H1 (cell line): ENCODE data around the gene OSTN. TPM values are rescaled to one million over a fixed set of nuclear protein-coding genes. Genes with fewer than 3 reads are reported as not detected.

ENCODE experiments used
- CTCF ChIA-PET: fragments of 300-600 bp; sonication (Branson Sonifier 250); formaldehyde crosslinking; loops from one replicate; lab custom pipeline; 2021; ENCODE audit not compliant: partially characterized antibody; lab: Charles Lee
- POLR2A ChIA-PET: fragments of 300-600 bp; sonication (Branson Sonifier 250); formaldehyde crosslinking; loops from one replicate; lab custom pipeline; 2021; ENCODE audit warnings: inconsistent platforms; ENCODE audit not compliant: partially characterized antibody; lab: Charles Lee
- DNase-seq, 2 experiments: peaks; one replicate each; pipeline versions ENCODE4 v3.0.0 to v3.0.0-alpha.2; 2010 to 2022; ENCODE audit warnings: low spot score in 2 of 2, low read depth in 1 of 2, mixed read lengths in 1 of 2
- FAIRE-seq: peaks from 2 replicates; lab custom pipeline; 2011; peaks lifted over from hg19 to GRCh38; lab: Jason Lieb, UNC
- H2AFZ ChIP-seq: 2 replicates; pipeline ENCODE4 v1.8.1; 2012; ENCODE audit warnings: low read length, inconsistent platforms
- H2AK5ac ChIP-seq: 2 replicates; pipeline ENCODE4 v1.6.1; 2013; ENCODE audit warnings: low read depth, low read length
- H2BK120ac ChIP-seq: replicated peaks from 2 replicates; pipeline ENCODE3; 2013; ENCODE audit warnings: low read depth, low read length, inconsistent platforms
- H2BK12ac ChIP-seq: 2 replicates; pipeline ENCODE4 v1.6.1; 2013; ENCODE audit warnings: low read depth, low read length
- H2BK15ac ChIP-seq: 2 replicates; pipeline ENCODE4 v1.6.1; 2013; ENCODE audit warnings: low read length
- H2BK20ac ChIP-seq: 2 replicates; pipeline ENCODE4 v1.6.1; 2013; ENCODE audit warnings: low read length
- H2BK5ac ChIP-seq: 2 replicates; pipeline ENCODE4 v1.6.1; 2013; ENCODE audit warnings: low read depth, low read length
- H3K14ac ChIP-seq: 2 replicates; pipeline ENCODE4 v1.6.1; 2013; ENCODE audit warnings: inconsistent platforms; ENCODE audit not compliant: insufficient read length
- H3K18ac ChIP-seq: 2 replicates; pipeline ENCODE4 v1.6.1; 2013; ENCODE audit warnings: low read length; ENCODE audit errors: extremely low read depth
- H3K23ac ChIP-seq: 2 replicates; pipeline ENCODE4 v1.6.1; 2013; ENCODE audit warnings: inconsistent platforms; ENCODE audit not compliant: insufficient read length
- H3K23me2 ChIP-seq: 2 replicates; pipeline ENCODE4 v1.6.1; 2013; ENCODE audit warnings: low read depth, low read length
- H3K27ac ChIP-seq: 2 replicates; pipeline ENCODE4 v1.6.1; 2011; ENCODE audit warnings: low read depth, low read length, inconsistent platforms
- H3K27me3 ChIP-seq, 4 experiments: replicated peaks in 1 of 4; 1 replicate in 1 of 4; 2 replicates in 3 of 4; pipeline versions ENCODE4 v1.6.1 to v1.8.1; 2011 to 2013; ENCODE audit warnings: low read length in 3 of 4, mild to moderate bottlenecking in 3 of 4, inconsistent platforms in 2 of 4, mixed read lengths in 2 of 4, moderate library complexity in 1 of 4; ENCODE audit not compliant: control insufficient read depth in 3 of 4, insufficient read depth in 3 of 4; ENCODE audit errors: extremely low read depth in 1 of 4
- H3K36me3 ChIP-seq, 4 experiments: 2 replicates each; pipeline versions ENCODE4 v1.6.1 to v1.8.1; 2011 to 2013; ENCODE audit warnings: mild to moderate bottlenecking in 4 of 4, low read length in 3 of 4, moderate library complexity in 2 of 4, control low read depth in 1 of 4, inconsistent platforms in 1 of 4; ENCODE audit not compliant: insufficient read depth in 4 of 4, control insufficient read depth in 2 of 4
- H3K4ac ChIP-seq: replicated peaks from 2 replicates; pipeline ENCODE3; 2013; ENCODE audit warnings: low read length, low read depth, mixed read lengths, inconsistent platforms; ENCODE audit not compliant: insufficient read length
- H3K4me1 ChIP-seq, 4 experiments: replicated peaks in 1 of 4; 1 replicate in 1 of 4; 2 replicates in 3 of 4; pipeline versions ENCODE4 v1.6.1 to v1.8.1; 2011 to 2013; ENCODE audit warnings: low read length in 3 of 4, inconsistent platforms in 2 of 4, mixed read lengths in 1 of 4; ENCODE audit not compliant: insufficient read depth in 4 of 4, control insufficient read depth in 3 of 4
- H3K4me2 ChIP-seq, 2 experiments: 2 replicates each; pipeline versions ENCODE4 v1.6.1 to v1.8.1; 2011 to 2013; ENCODE audit warnings: low read depth in 2 of 2, low read length in 2 of 2, control low read depth in 1 of 2, inconsistent platforms in 1 of 2, mild to moderate bottlenecking in 1 of 2; ENCODE audit not compliant: insufficient read depth in 1 of 2
- H3K4me3 ChIP-seq, 4 experiments: fragments of 200-600, 300-600 bp in 1 of 4; sonication (generic), shearing (Covaris generic), sonication (Bioruptor Twin) in 1 of 4; 2 replicates each; pipeline versions ENCODE4 v1.5.1 to v1.8.1; 2011 to 2016; ENCODE audit warnings: low read length in 4 of 4, low read depth in 3 of 4, control low read depth in 2 of 4, inconsistent platforms in 2 of 4, mild to moderate bottlenecking in 2 of 4, mixed read lengths in 1 of 4, moderate library complexity in 1 of 4; ENCODE audit not compliant: insufficient read depth in 2 of 4; ENCODE audit errors: extremely low read depth in 1 of 4
- H3K56ac ChIP-seq: replicated peaks from 2 replicates; pipeline ENCODE3; 2013; ENCODE audit warnings: low read depth, mild to moderate bottlenecking, mixed read lengths, low read length, inconsistent platforms; ENCODE audit not compliant: insufficient read length
- H3K79me1 ChIP-seq: 2 replicates; pipeline ENCODE4 v1.6.1; 2013; ENCODE audit warnings: low read depth, low read length, control low read depth
- H3K79me2 ChIP-seq, 2 experiments: 2 replicates each; pipeline versions ENCODE4 v1.6.1 to v1.8.1; 2012 to 2013; ENCODE audit warnings: low read length in 2 of 2, mild to moderate bottlenecking in 2 of 2, inconsistent platforms in 1 of 2; ENCODE audit not compliant: insufficient read depth in 2 of 2, control insufficient read depth in 1 of 2
- H3K9ac ChIP-seq, 4 experiments: replicated peaks in 1 of 4; 1 replicate in 1 of 4; 2 replicates in 3 of 4; pipeline versions ENCODE4 v1.6.1 to v1.8.1; 2011 to 2013; ENCODE audit warnings: low read depth in 3 of 4, low read length in 3 of 4, control low read depth in 2 of 4, mild to moderate bottlenecking in 2 of 4, moderate library complexity in 2 of 4, inconsistent platforms in 1 of 4; ENCODE audit errors: extremely low read depth in 1 of 4
- H3K9me3 ChIP-seq, 2 experiments: 2 replicates each; pipeline versions ENCODE4 v1.6.1 to v1.8.1; 2012 to 2013; ENCODE audit warnings: mild to moderate bottlenecking in 2 of 2, moderate library complexity in 2 of 2, control low read depth in 1 of 2, inconsistent platforms in 1 of 2, low read depth in 1 of 2, low read length in 1 of 2, mixed read lengths in 1 of 2; ENCODE audit not compliant: insufficient read depth in 2 of 2
- H4K20me1 ChIP-seq, 2 experiments: replicated peaks in 1 of 2; 2 replicates each; pipeline versions ENCODE3 to v1.8.1; 2011 to 2013; ENCODE audit warnings: inconsistent platforms in 2 of 2, low read length in 2 of 2, mild to moderate bottlenecking in 1 of 2; ENCODE audit not compliant: insufficient read depth in 2 of 2, control insufficient read depth in 1 of 2
- H4K5ac ChIP-seq: 2 replicates; pipeline ENCODE4 v1.6.1; 2013; ENCODE audit warnings: low read length, low read depth, mixed read lengths, inconsistent platforms; ENCODE audit not compliant: insufficient read length
- H4K8ac ChIP-seq: 2 replicates; pipeline ENCODE4 v1.8.0; 2013; ENCODE audit warnings: mild to moderate bottlenecking, moderate library complexity, low read length, inconsistent platforms; ENCODE audit not compliant: insufficient read depth; ENCODE audit errors: extremely low read depth
- H4K91ac ChIP-seq: replicated peaks from 2 replicates; pipeline ENCODE3; 2013; ENCODE audit warnings: low read length, mixed read lengths, inconsistent platforms; ENCODE audit not compliant: insufficient read length
- ASH2L ChIP-seq: fragments of 200-600, 300-600 bp; sonication (generic); IDR thresholded peaks from one replicate; pipeline ENCODE4 v1.7.1; 2017; ENCODE audit warnings: low read length
- CBX8 ChIP-seq: fragments of 300-800, 300-1000 bp; sonication (generic); IDR thresholded peaks from 2 replicates; pipeline ENCODE4 v1.7.1; 2016; ENCODE audit warnings: low read depth, low read length, borderline replicate concordance
- EGR1 ChIP-seq: IDR thresholded peaks from 2 replicates; pipeline ENCODE4 v1.6.1; 2011; ENCODE audit warnings: low read depth, low read length, borderline replicate concordance
- JUN ChIP-seq: IDR thresholded peaks from 2 replicates; pipeline ENCODE4 v1.6.1; 2011; ENCODE audit warnings: low read depth, mild to moderate bottlenecking, improper control_type of control experiment, low read length
- PHF8 ChIP-seq: fragments of 200-600 bp; sonication (generic); conservative IDR thresholded peaks from 2 replicates; pipeline ENCODE4 v1.7.1; 2012; ENCODE audit warnings: low read depth, mild to moderate bottlenecking, inconsistent platforms, low read length, moderate library complexity
- SIX5 ChIP-seq: IDR thresholded peaks from 2 replicates; pipeline ENCODE4 v1.6.1; 2011; ENCODE audit warnings: mild to moderate bottlenecking, low read depth, low read length
- SP1 ChIP-seq: IDR thresholded peaks from 2 replicates; pipeline ENCODE4 v1.6.1; 2011; ENCODE audit warnings: low read depth, low read length
- SUZ12 ChIP-seq: fragments of 200-600 bp; sonication (generic); IDR thresholded peaks from 2 replicates; pipeline ENCODE4 v1.6.1; 2012; ENCODE audit warnings: mild to moderate bottlenecking, inconsistent platforms, low read length, moderate library complexity, mixed read lengths
- TBP ChIP-seq: IDR thresholded peaks from 2 replicates; pipeline ENCODE4 v1.6.1; 2011; ENCODE audit warnings: low read depth, low read length, improper control_type of control experiment
- TCF12 ChIP-seq: IDR thresholded peaks from 2 replicates; pipeline ENCODE4 v1.6.1; 2011; ENCODE audit warnings: low read depth, mild to moderate bottlenecking, low read length
- ZNF274 ChIP-seq: IDR thresholded peaks from 2 replicates; pipeline ENCODE4 v1.7.0; 2012; ENCODE audit warnings: low read length, borderline replicate concordance; ENCODE audit errors: extremely low read depth
- WGBS, 2 experiments: shearing (Covaris generic) in 1 of 2; methylation state at CpG; one replicate each; pipeline versions ENCODE4 v1.1.6 to v1.1.7; 2013 to 2015; ENCODE audit warnings: low lambda C conversion rate in 2 of 2, mixed read lengths in 2 of 2, inconsistent platforms in 1 of 2, low coverage in 1 of 2, missing lambda C conversion rate in 1 of 2; ENCODE audit not compliant: insufficient replicate concordance in 2 of 2, insufficient coverage in 1 of 2, insufficient read length in 1 of 2; ENCODE audit errors: extremely low coverage in 1 of 2, missing lambda C conversion rate in 1 of 2; 5-methylcytosine and 5-hydroxymethylcytosine counted together
- polyA plus RNA-seq, 7 experiments: library from polyadenylated mRNA; depleted of rRNA in 3 of 7; stranded (reverse) in 5 of 7; unstranded in 2 of 7; fragments of >200 nt in 5 of 7; fragments of 200-250 nt in 2 of 7; gene quantifications; 1 replicate in 5 of 7; 2 replicates in 1 of 7; 4 replicates in 1 of 7; pipeline versions ENCODE4 v1.2.1 to v1.2.3, GENCODE V29; 2011 to 2013; ENCODE audit warnings: missing spikeins in 2 of 7, mixed read lengths in 2 of 7
- total RNA-seq: library from RNA; stranded (reverse); fragmentation: NEBNext Ultra II Directional; extraction: Animal tissue kit (Norgen Biotek cat#: 25700); gene quantifications from 2 replicates; pipeline ENCODE4 v1.2.1, GENCODE V29; 2021

OSTN gene
- total and polyA plus RNA-seq, 2 of the 8 experiments (the other 6 are each of a cell fraction or from before 2014, with no cell fraction given) = not detected

DNA sequence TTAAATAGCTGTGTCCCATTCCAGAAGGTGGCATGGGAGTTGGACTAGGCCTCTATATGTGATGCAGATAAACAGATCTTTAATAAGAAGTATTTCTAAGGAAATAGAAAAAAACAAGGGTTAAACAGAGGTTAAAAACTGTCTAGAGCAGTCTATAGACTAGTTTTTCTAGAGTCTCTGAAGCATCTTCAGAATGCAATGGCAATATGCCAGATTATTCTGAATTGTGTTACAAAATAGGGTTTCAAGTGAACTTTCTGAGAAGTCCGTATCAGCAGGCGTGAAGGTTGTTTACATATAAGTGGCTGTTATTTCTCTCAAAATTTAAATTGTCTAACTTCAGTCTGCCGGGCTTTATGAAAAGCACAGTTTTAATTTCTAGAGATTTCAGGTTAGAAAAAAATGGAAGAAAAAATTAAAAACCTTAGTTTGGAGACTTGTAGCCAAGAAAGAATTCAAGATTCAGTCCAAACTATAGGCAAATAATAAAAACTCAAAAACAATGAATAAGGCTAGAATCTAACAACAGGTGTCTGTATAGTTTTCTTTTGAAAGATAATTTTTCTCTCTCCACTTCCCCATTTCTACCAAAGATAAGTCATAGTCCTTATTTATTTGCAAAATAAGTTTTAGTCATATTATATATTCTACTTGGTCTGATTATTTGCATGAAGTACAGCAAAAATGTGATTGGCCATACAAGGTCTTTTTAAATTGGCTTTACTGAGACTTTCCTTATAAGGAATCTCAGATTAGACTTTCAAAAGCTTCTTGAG is 55.2 kb downstream of the OSTN start:
- H4K8ac ChIP-seq = no peak overlapping the region
- no peaks in the 10 kb centered on the region for H3K79me1 ChIP-seq
- H3K56ac ChIP-seq = no peak overlapping the region
- no peak overlapping the region for H3K4ac ChIP-seq
- no peak overlapping the region for H3K23ac ChIP-seq
- no peak overlapping the region for H3K9ac ChIP-seq
- no peak overlapping the region for H2AK5ac ChIP-seq
- H3K9me3 ChIP-seq = no peaks in the 10 kb centered on the region
- FAIRE-seq (no peak), DNase-seq (no peak)
- peaks cover 0 to 12% (median 8%) of the 10 kb centered on the region in 4 experiments; a peak in 3 of 7 replicates for H3K4me1 ChIP-seq
- H3K4me2 ChIP-seq = peak overlapping the region in 1 of 2 experiments; percentile 24; a peak in 1 of 4 replicates
- H2BK20ac ChIP-seq = no peak overlapping the region
- H3K4me3 ChIP-seq = peak overlapping the region in 1 of 4 experiments; percentile 37; a peak in 1 of 8 replicates
- H3K18ac ChIP-seq = no peak overlapping the region
- H2BK5ac ChIP-seq = no peak overlapping the region
- H3K23me2 ChIP-seq = no peaks in the 10 kb centered on the region
- H3K14ac ChIP-seq = no peak overlapping the region
- TF ChIP-seq ZNF274 = no peak
- TF ChIP-seq SP1 = no peak
- TF ChIP-seq PHF8 = no peak
- TF ChIP-seq SUZ12 = no peak
- TF ChIP-seq JUN = no peak
- TF ChIP-seq TBP = no peak
- no peak for TF ChIP-seq TCF12
- no peak for TF ChIP-seq EGR1
- TF ChIP-seq ASH2L = no peak
- TF ChIP-seq CBX8 = no peak
- no peak for TF ChIP-seq SIX5
- TF ChIP-seq, all 59 proteins: peak for 0
- Histone ChIP-seq H2BK120ac (no peak overlapping the region), H4K20me1 (no peaks in the 10 kb centered on the region), H4K91ac (no peak overlapping the region), H3K27ac (no peak overlapping the region), H2BK12ac (no peak overlapping the region), H3K36me3 (no peaks in the 10 kb centered on the region), H3K27me3 (no peaks in the 10 kb centered on the region), H3K79me2 (no peaks in the 10 kb centered on the region), H2AFZ (no peak overlapping the region), H4K5ac (no peak overlapping the region), H2BK15ac (no peak overlapping the region)
- POLR2A ChIA-PET = no interaction called here
- CTCF ChIA-PET = interaction anchor here (0.7 to 1.1 kb wide), 2 partner anchors 10 to 124 kb away, joined by 3 to 4 read pairs; no protein-coding TSS in a partner anchor
- WGBS, 2 experiments = 79% methylated on average over 3 of the region's 3 CpGs; no CpG with 5 or more reads in 1 of the 2 experiments
